HG03457 (cell line): ENCODE results near the gene CEBPG.

ENCODE experiments used
- ATAC-seq: cut with Tn5 transposase; IDR thresholded peaks from one replicate; pipeline ENCODE4 v1.9.1; 2021; ENCODE audit warnings: moderate number of reproducible peaks; ENCODE audit not compliant: unreplicated experiment

The CEBPG gene

DNA sequence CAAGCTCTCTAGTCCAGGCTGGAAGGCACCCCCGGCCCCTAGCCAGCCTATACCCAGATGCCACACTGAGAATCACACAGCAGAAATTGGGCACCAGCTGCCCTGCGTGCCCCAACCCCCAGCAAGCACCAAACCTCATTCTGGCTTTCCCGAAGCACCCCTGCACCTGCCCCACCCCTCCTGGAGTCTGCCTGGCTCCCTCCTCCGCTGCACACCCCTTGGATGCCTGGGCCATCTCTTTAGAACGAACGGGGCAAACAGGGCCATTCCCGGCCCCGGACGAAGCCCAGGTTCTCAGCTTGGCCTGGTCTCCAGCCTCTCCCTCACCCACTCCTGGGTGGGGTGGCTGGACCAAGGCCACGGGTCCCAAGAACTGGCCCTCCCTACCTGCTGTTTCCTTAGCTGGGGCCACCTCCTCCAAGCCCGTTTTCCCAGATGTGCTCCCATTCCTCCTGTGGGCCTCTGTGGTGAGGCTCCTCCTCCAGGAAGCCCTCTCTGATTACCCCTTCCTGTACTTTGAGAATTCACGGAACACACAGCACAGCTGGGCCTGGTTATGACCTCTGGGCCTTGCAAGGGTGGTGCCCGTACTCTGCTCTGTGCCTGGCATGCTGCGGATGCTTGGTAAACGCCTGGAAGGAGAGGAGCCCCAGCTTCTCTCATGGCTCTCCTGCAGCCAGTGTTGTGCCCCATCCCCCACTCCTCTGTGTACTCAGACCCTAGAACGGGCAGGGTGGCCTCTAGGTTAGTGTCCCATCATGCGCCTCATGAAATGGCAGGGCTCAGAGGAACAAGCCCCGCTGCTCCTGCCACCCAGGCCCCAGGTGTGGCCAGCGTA is 21.4 kb downstream of the CEBPG start:
- no peak for ATAC-seq

- no peak for ATAC-seq
Measured at GRCh38 chr19:33395561-33396550, 22.3 kb downstream of the CEBPG start.

DNA sequence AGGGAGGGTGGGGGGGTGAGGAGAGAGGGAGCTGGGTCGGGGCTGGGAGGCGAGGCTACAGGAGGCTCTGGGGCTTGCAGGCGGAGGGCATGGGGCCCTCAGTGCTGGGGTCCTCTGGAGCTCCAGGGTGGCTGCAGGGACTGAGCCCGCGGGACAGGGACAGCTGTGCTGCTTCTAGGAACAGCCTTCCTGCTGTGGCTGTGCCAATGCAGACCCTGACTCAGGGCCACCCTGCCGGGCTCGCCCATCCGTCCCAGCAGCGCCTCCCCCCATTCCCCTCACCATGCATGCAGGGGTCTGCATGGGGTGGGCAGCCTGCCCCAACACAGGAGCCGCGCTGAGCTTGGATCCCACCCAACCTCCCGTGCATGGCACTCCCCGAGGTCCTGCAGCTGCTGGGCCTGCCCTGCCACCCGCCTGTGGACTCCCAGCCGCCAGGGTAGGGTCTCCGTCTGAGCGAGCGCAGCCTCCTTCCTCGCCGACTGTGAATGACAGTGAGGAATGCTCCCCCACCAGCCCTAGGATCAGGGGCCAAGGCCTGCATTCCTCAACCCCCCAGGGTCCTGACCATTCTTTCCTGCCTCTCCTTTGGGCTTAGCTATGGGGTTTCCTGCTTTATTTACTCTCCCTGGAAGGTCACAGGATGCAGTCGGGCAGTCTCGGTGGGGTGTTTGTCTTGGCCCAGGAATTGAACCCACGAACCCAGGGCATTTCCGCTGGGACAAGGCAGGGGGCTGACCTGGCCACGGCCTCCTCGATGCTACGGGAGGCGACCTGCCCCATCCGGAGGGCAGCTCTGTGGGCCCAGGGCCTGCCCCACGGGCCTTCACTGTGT is 23.4 kb downstream of the CEBPG start:
- no peak for ATAC-seq

GRCh38 chr19:33397536-33398360 is 24.2 kb downstream of the CEBPG start:
- no peak for ATAC-seq

DNA sequence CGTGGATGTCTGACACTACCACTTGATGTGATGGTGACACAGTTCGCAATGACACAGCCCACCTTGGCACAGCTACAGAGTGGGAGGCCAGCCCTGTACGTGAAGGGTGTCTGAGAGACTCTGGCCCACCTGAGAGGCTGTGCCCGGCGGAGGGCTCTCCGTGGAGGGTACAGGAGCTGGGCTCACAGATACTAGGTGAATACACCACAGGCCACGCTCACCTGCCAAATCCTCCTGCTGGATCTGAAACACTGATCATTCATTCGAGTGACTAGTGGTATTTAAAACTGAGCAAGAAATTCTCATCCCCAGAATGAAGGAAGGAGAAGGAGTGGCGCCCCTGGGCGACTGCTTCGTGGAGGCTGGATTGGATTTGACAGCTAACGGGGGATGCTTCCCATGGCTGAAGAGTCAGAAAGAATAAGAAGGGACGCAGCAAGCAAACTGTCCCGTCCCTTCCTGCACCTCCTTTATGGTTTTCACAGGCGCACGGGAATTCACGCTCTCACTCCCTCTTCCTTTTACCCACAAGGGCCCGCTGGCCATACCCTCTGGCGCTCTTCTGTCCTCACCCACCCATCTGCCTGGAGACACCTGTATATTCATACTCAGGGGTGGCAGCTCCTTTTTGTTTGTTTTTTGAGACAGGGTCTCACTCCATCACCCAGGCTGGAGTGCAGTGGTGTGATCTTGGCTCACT is 25.0 kb downstream of the CEBPG start:
- no peak for ATAC-seq

DNA sequence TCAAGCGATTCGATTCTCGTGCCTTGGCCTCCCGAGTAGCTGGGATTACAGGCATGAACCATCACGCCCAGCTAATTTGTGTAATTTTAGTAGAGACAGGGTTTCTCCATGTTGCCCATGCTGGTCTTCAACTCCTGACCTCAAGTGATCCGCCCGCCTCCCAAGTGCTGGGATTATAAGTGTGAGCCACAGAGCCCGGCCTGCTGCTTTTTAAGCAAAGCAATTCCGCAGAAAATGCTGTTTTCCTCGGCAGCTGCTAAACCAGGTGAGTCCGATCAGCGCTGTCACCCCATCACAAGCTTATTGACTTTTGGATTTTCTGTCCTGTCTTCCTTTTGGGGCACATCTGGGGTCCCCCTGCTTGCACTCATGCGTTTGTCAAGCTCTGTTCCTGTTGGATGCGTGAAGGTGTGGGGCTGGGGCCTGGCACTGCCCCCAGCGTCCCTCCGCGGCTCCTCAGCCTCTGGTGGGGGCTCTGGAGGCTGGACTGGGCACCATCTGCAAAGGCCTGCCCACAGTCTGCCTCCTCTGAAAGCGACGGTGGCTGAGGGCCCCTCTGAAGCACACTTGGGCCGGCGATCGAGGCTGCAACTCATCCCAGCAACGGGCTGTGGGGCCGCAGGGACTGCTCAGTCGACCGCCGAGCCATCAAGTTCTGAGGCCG is 25.7 kb downstream of the CEBPG start:
- ATAC-seq, result no peak

- ATAC-seq, result no peak
Measured at GRCh38 chr19:33399745-33400681, 26.5 kb downstream of the CEBPG start.

DNA sequence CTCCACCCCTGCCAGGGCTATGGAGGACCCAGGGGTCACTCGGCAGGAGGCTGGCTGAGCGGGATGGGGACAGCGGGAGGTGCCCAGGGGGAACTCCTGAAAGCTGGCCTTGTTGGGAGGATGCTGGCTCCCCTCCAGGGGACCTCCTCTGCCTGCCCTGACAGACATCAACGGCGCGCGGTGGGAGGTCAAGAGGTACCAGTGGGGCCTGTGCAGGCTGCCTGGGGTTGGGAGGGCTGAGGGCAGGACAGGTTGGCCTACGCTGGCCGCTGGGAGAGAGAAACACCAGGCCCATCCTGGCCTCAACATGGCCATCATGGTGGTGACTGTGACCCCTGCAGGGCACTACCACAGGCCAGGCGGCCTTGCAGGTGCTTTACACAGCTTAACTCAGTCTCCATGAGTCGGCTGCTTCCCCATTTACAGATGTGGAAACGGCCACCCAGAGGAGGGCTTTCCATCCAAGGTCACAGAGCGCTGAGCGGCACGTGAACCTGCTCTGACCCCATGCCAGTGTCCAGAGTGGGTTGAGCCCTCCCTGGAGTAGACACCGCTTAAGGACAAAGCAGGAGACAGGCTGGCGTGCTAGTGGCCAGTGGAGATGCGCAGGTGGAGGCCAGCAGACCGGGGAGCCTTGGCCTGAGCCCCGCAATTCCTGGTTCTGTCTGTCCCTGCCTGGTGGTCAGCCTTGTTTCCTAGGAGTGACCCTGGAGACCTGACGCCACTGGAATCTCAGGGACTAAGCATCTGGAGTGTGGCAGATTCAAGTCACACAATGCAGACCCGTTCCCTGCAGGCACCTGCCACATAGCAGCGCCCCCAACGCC is 27.6 kb downstream of the CEBPG start:
- ATAC-seq, result no peak

DNA sequence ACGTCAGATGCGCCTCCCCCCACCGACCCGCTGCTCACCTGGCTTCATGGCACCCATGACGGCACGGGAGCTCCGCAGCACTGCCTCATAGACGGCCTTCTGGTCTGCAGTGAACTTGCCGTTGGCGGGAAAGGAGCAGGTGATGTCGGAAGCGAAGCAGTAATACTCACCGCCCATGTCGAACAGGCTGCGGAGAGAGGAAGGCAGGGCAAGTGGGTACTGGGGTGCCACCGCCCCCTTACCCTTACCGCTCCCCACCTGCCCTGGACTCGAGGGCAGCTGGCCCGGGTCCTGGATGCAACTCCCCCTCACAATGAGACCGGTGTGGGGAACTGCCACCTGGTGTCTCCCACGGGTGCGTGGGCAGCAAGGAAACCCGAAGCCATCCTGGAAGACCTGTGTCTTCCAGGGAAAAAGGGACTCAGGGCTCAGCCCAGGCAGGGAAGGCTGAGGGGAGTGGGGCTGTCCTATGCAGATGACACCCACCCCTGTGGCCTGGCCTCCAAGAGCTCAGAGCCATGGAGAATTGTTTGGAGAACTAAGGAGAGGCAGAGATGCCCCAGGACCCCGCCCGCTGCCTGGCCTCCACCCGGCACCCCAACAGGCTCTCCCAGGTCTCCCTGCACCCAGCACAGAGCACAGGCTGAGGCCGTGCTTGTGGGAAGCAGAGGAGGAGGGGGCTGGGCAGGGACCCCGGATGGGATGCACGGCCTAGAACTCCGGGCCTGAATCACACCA is 28.3 kb downstream of the CEBPG start:
- no peak for ATAC-seq

- no peak for ATAC-seq
Measured at GRCh38 chr19:33402421-33403220, 29.1 kb downstream of the CEBPG start.

DNA sequence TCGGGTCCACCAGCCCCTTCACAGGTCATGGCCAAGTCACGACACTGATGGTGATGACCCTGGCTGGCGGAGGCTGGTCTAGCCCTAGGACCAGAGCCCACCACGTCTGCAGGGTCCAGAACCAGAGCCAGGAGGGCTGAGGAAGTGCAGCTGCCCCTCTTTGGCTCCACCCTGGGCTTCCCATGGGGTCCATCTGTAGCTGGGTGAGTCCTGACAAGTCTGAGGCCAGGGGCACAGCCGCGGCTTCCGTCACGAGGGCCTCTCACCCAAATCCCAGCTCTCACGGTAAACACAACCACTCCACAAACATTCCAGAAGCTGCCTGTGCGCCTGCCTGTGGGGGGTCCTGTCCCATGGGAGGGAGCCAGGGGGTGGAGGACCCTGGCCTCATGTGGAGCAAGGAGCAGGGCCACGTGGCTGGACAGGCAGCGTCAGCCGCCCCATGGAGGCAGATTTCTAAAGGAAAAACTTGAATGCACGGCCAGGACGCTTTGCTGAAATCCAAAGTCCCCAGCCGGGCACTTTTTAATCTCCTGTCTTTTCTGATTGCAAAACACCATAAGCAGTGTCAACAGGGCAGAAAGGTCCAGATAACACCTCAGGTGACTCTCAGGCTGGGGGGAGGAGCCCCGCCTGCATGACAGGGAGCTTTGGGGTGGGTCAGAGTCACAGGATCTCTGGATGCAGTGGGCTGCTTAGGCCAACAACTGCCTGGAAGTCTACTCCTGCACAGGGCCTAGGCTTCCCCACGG is 29.9 kb downstream of the CEBPG start:
- ATAC-seq, result no peak

DNA sequence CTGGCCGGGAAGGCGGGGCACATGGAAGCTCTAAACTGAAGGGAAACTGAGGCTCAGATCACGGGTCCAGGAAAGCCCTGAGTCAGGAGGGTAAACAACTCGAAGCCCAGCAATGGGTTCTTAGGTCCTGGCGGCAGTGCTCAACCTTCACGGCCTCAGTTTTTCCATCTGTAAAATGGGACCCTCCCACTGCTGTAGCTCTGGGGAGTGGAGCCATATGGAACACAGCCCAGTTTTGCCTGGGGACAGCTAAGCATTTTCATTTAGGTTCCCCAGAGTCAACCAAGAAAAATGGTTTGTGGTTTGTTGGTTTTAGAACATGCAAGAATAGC is 30.4 kb downstream of the CEBPG start:
- no peak for ATAC-seq

DNA sequence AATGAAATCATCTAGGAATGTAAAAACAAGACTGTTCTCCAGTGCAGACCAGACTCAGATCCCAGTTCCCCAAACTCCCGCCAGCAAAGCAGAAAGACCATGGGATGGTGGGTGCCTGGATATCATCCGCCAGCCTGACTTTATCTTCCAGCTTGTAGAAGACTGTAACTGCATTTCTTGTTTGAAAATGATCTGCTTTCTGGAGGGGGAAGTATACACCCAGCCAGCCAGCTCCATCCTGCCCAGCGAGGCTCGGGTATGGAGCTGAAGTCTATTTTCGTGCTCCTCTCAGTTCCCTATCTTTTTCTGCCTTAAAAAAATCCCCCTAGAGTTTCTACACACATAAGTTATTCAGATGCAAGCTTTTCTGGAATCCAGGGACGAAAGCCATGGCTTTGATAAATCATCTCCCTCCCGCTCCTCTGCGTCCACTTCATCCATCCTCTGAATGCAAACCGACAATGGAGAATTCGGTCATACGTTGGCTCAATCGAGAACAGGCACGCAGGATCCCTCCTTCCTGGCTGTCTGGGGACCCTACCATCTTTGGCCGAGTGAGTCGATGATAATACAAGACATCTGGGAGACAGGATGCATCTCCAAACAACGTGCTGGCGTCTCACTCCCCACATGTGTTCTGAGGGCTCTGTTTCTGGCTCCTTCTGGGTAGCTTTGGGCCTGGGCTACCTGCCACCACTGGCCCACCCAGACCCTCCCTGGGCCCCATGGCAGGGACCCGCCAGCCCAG is 31.2 kb downstream of the CEBPG start:
- no peak for ATAC-seq

DNA sequence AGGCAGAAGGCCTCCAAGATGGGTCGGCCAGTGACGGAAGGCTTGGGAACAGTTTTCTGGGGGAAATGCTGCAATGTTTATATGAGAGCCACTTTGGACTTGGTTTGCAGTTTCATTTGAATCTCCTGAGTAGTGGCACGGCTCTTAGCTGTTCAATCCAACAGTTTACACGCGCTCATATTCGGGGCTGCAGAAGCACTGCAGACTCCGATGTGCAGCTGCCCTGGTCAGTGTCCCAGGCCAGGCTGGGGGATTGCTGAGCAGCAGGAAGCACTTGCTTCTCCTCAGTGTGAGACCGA is 31.7 kb downstream of the CEBPG start:
- ATAC-seq, result no peak
